Measurements from ENCODE around the gene NOX4.
"Not testable (repeated sequence)": the region's sequence is repeated elsewhere in the genome, so short reads cannot be mapped to it uniquely, and the experiment has no call there.

The NOX4 gene

DNA sequence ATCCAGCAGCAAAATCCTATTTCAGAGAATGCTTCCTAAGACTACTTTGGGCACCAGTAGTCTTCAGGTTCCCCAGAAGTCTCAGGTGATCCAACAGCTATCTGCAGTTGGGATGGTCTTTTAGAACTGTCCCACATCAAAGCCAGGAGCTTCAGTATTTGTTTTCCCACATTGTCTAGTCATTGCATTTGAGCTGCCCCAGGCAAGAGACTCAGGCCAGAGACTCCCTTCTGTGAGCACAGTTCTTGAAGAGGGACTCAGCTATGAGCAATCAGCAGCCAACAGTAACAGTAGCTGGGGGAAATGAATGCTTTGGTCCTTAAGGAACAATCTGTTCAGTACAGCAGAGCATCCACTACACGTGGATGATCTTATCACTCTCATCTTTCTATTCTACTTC, 188.1 kb downstream of the NOX4 start:
- DNase-seq (ENCODE audit: low read depth) = not testable (repeated sequence)

DNA sequence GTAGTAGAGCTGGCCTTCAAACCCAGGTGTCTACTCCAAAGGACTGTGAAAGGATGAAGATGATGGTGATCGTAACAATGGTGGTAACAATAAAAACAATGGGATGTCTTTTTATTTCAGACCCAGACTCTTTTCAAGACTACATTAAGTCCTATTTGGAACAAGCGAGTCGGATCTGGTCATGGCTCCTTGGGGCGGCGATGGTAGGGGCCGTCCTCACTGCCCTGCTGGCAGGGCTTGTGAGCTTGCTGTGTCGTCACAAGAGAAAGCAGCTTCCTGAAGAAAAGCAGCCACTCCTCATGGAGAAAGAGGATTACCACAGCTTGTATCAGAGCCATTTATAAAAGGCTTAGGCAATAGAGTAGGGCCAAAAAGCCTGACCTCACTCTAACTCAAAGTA, 196.2 kb downstream of the NOX4 start:
- not testable (repeated sequence) for DNase-seq (ENCODE audit: low read depth)

DNA sequence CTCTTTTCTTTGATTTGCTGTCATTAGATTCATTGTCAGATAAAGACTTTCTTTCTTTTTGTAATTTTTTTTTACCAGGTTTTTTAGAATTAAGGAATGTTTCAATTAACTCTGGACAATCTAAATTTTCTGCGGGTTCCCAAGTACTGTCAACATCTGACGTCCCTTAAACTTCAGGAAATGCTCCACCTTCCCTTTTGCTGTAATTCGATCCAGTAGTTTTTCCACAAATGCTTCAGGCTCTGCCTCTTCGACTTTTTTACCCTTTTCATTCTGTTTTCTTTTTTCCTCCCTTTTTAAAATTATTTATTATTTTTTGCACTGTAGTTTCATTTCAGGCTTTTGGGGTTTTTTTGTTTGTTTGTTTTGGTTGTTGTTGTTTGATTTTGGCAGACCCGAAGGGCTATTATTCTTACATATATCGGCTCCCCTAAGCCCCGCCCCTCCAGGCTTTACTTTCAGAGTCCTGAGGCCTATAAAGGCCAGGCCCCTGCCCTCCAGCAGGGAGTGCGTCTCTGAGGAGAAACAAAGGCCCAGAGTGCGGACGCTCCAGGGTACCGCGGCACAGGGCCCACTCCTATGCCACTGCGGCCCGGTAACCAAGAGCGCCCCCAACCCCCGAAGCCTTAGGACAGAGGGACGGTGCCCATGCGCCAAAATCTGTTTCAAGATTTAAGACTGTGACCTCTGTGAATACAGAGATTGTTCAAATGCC, 197.1 kb downstream of the NOX4 start:
- peak; percentile 2 for DNase-seq (ENCODE audit: low read depth)

DNA sequence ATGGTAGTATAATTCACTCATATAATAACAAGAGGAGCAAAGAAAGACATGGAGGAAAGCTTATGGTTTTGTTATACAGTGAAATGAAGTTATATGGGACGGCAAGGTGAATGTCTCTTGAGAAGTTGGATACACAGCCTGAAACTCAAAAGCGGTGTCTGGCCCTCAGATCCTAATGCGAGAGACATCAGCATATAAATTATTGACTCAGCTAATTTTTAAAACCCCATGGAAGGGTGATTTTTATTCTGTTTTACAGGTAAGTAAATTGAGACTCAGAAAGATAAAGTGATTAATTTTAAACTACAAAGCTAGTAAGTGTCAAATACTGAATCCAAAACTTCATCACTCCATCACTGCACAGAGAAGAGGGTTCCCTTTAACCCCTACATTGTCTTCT, 203.2 kb downstream of the NOX4 start:
- DNase-seq (ENCODE audit: low read depth) = not testable (repeated sequence)

DNA sequence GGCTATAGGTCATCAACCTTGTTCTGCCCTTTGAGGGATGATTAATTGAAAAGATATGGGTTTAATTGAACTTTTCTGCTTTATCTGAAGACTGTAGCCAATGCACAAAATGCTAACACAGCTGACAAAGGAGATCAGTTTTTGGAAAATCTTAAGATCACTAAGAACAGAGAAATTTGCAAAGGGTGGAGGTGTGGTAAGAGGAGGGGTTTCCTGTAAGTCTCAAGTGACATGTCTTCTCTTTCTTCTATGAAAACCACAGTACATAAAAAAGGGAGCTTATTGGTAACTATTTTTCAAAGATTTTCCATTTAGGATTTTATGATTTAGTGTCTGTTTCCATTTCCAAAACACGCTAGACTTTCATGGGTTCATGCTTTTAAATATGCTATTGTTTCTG, 204.6 kb downstream of the NOX4 start:
- DNase-seq (ENCODE audit: low read depth) = not testable (repeated sequence)

DNA sequence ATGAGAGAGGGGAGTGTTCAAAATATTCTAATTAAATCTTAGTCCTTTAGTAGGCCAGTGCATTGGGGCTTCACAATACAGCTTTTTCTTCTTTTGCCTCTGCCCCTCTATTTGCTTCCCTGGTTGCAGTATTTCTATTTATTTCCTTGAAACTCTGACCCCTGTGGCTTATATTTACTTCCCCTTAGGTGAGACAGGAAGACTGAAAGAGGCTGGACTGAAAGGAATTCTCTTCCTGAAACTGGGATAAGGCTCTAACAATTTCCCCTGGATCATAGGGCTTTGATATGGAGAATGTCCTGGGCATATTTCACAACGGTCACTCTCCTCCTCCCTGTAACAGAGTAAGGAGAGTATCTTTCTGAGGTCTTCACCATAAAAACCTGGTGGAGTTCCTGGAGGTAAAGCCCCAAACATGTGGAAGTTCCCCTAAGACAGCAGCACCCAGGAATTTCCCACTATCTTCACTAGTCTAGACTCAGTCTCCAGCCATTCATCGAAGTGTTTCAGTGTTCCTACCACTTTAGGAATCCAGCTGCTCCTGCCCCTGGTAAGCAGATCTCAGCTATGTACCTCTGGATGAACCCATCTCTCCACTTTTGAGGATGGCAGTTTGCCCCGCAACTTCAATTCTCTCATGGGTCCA, 210.0 kb downstream of the NOX4 start:
- DNase-seq (ENCODE audit: low read depth) = not testable (repeated sequence)

DNA sequence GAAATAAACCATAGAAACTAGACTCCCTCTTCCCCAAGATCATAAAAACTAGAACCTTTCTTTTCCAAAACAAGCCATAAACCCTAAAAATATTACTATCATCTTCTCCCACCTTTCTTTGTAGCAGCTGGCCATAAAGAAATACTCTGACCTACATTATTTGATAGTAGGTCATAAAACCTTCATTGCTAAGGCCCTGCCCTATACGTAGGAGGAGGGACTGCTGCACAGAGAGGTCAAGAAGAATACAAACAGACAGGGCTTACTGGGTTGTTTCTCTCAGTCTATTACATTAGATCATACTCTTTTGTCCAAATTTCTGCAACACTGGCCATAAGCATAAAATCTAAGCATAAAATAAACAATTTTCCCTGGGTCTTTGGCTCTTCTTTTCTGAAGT, 212.0 kb downstream of the NOX4 start:
- no peak for DNase-seq (ENCODE audit: low read depth)

DNA sequence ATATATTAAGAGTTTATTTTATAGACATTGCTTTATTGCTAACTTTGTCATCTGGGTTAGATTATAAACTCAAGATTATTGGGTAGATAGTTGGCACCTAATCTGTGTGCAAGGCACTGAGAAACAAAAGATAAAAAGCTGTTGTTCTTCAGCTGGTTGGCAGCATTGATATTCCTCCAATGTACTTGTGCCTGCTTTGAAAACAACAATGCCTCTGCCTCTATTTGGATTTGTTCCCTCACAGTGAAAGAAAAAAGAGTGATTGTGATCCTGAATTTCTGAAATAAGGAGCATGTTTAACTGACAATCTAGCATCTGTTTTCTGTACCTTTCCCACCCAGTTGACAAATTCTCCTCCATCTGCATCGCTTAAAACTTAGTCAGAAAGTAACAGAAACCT, 215.2 kb downstream of the NOX4 start:
- no peak for DNase-seq (ENCODE audit: low read depth)

Data from stromal cell of bone marrow (primary cell).